Natural killer cell treated with Interleukin-12 subunit alpha and Interleukin-12 subunit beta and Interleukin-15 and Interleukin-18, amount 100 ng/mL, for 72 hours (primary cell): Measurements from ENCODE around the gene RSPH6A. TPM values are rescaled to one million over a fixed set of nuclear protein-coding genes. Genes with fewer than 3 reads are reported as not detected.
"Not testable (repeated sequence)": the region's sequence is repeated elsewhere in the genome, so short reads cannot be mapped to it uniquely, and the experiment has no call there.

ENCODE experiments used
- ATAC-seq, 2 donors: fragments of 150-1000 bp; cut with Tn5 transposase in 1 of 2; sonication (Bioruptor Pico), chemical (Tn5 transposase) in 1 of 2; 2 replicates each; pipeline ENCODE4 v1.10.0; 2021
- DNase-seq: peaks from one replicate; pipeline ENCODE4 v3.0.0; 2022; ENCODE audit warnings: low spot score
- H3K27ac Mint-ChIP-seq, 2 donors: 1 replicate in 1 of 2; 2 replicates in 1 of 2; pipeline ENCODE4 v1.8.0; 2022; ENCODE audit warnings: mixed read lengths in 2 of 2, mild to moderate bottlenecking in 1 of 2, moderate library complexity in 1 of 2
- H3K27me3 Mint-ChIP-seq, 2 donors: 1 replicate in 1 of 2; 2 replicates in 1 of 2; pipeline ENCODE4 v1.8.0; 2022; ENCODE audit warnings: mixed read lengths in 2 of 2
- H3K36me3 Mint-ChIP-seq: one replicate; pipeline ENCODE4 v1.8.0; 2022; ENCODE audit warnings: mixed read lengths
- H3K4me1 Mint-ChIP-seq, 2 donors: 1 replicate in 1 of 2; 2 replicates in 1 of 2; pipeline ENCODE4 v1.8.0; 2022; ENCODE audit warnings: low read depth in 2 of 2, mixed read lengths in 2 of 2, mild to moderate bottlenecking in 1 of 2
- H3K4me3 Mint-ChIP-seq: one replicate; pipeline ENCODE4 v1.8.0; 2022; ENCODE audit warnings: mixed read lengths
- H3K9me3 Mint-ChIP-seq: 2 replicates; pipeline ENCODE4 v1.8.0; 2022; ENCODE audit warnings: mixed read lengths
- total RNA-seq, 2 donors: library from RNA; stranded (reverse); gene quantifications; one replicate each; pipeline ENCODE4 v1.2.3, GENCODE V29; 2022

Gene RSPH6A
- total RNA-seq, 2 donors from 2014 or later: 0.38 to 0.98 TPM

GRCh38 chr19:45804140-45804958, 10.8 kb downstream of the RSPH6A start:
- H3K27me3 Mint-ChIP-seq: peaks cover 10 to 15% of the 10 kb centered on the region in 2 donors
- no peaks in the 10 kb centered on the region for H3K9me3 Mint-ChIP-seq
- H3K36me3 Mint-ChIP-seq: no peaks in the 10 kb centered on the region
- no peak overlapping the region for H3K4me3 Mint-ChIP-seq
- H3K4me1 Mint-ChIP-seq: peaks cover 1 to 4% of the 10 kb centered on the region in 2 donors
- DNase-seq: no peak
- ATAC-seq: no peak
- H3K27ac Mint-ChIP-seq: no peak overlapping the region

GRCh38 chr19:45801603-45802175, 13.4 kb downstream of the RSPH6A start:
- Mint-ChIP-seq H3K9me3 (no peaks in the 10 kb centered on the region), H3K27ac (no peak overlapping the region), H3K4me1 (peaks cover 0 to 7% of the 10 kb centered on the region in 2 donors), H3K4me3 (no peak overlapping the region), H3K27me3 (peaks cover 16 to 22% of the 10 kb centered on the region in 2 donors), H3K36me3 (no peaks in the 10 kb centered on the region)
- DNase-seq (no peak), ATAC-seq (peak in 1 of 2 donors; percentile 26)

GRCh38 chr19:45800070-45800553, 15.0 kb downstream of the RSPH6A start:
- Mint-ChIP-seq H3K9me3 (no peaks in the 10 kb centered on the region), H3K36me3 (no peaks in the 10 kb centered on the region), H3K27ac (no peak overlapping the region), H3K27me3 (peaks cover 15 to 17% of the 10 kb centered on the region in 2 donors), H3K4me1 (peaks cover 0 to 4% of the 10 kb centered on the region in 2 donors), H3K4me3 (no peak overlapping the region)
- no peak for ATAC-seq
- no peak for DNase-seq

GRCh38 chr19:45799541-45799940, 15.6 kb downstream of the RSPH6A start:
- not testable (repeated sequence) for H3K36me3 Mint-ChIP-seq, H3K27ac Mint-ChIP-seq, DNase-seq, H3K4me1 Mint-ChIP-seq, H3K9me3 Mint-ChIP-seq, ATAC-seq, H3K4me3 Mint-ChIP-seq
- H3K27me3 Mint-ChIP-seq: peaks cover 19 to 23% of the 10 kb centered on the region in 2 donors

- ATAC-seq: peak; percentile 69 to 70
- H3K27me3 Mint-ChIP-seq: peaks cover 19 to 25% of the 10 kb centered on the region in 2 donors
- no peak overlapping the region for H3K27ac Mint-ChIP-seq
- H3K4me1 Mint-ChIP-seq: peaks cover under 1 to 5% of the 10 kb centered on the region in 2 donors
- no peak for DNase-seq
- H3K36me3 Mint-ChIP-seq: no peaks in the 10 kb centered on the region
- no peaks in the 10 kb centered on the region for H3K9me3 Mint-ChIP-seq
- H3K4me3 Mint-ChIP-seq: no peak overlapping the region
Observed at GRCh38 chr19:45798995-45799517, 16.1 kb downstream of the RSPH6A start.

- DNase-seq (no peak), ATAC-seq (no peak)
- H3K4me3 Mint-ChIP-seq: peak overlapping the region; percentile 5
- no peak overlapping the region for H3K27ac Mint-ChIP-seq
- H3K9me3 Mint-ChIP-seq: no peaks in the 10 kb centered on the region
- H3K36me3 Mint-ChIP-seq: no peaks in the 10 kb centered on the region
- peaks cover 13 to 16% of the 10 kb centered on the region in 2 donors for H3K27me3 Mint-ChIP-seq
- peaks cover 33 to 34% of the 10 kb centered on the region in 2 donors for H3K4me1 Mint-ChIP-seq
Observed at GRCh38 chr19:45794627-45795026, 20.5 kb downstream of the RSPH6A start.

GRCh38 chr19:45793876-45794275, 21.2 kb downstream of the RSPH6A start:
- Mint-ChIP-seq H3K9me3 (no peaks in the 10 kb centered on the region), H3K36me3 (peaks cover 6% of the 10 kb centered on the region), H3K27me3 (peaks cover 11 to 12% of the 10 kb centered on the region in 2 donors), H3K4me3 (peak overlapping the region; percentile 82), H3K4me1 (peaks cover 34 to 37% of the 10 kb centered on the region in 2 donors), H3K27ac (peak overlapping the region in 1 of 2 donors; percentile 75)
- DNase-seq (no peak), ATAC-seq (no peak)

- DNase-seq (no peak), ATAC-seq (no peak)
- Mint-ChIP-seq H3K36me3 (peaks cover 9% of the 10 kb centered on the region), H3K9me3 (no peaks in the 10 kb centered on the region), H3K27me3 (peaks cover 9 to 11% of the 10 kb centered on the region in 2 donors), H3K27ac (peak overlapping the region; percentile 65 to 75), H3K4me1 (peaks cover 35 to 37% of the 10 kb centered on the region in 2 donors), H3K4me3 (peak overlapping the region; percentile 82)
Observed at GRCh38 chr19:45793178-45793564, 21.9 kb downstream of the RSPH6A start.

- H3K36me3 Mint-ChIP-seq: peaks cover 9% of the 10 kb centered on the region
- H3K4me3 Mint-ChIP-seq: peak within 1 kb of the TSS; percentile 93
- H3K4me1 Mint-ChIP-seq: peaks cover 37 to 38% of the 10 kb centered on the region in 2 donors
- peak within 1 kb of the TSS; percentile 65 to 75 for H3K27ac Mint-ChIP-seq
- peak; percentile 97 to 98 for ATAC-seq
- peak; percentile 100 for DNase-seq
- H3K27me3 Mint-ChIP-seq: peaks cover 8 to 9% of the 10 kb centered on the region in 2 donors
- H3K9me3 Mint-ChIP-seq: no peaks in the 10 kb centered on the region
Observed at GRCh38 chr19:45792470-45793177, 22.5 kb downstream of the RSPH6A start, which contains the start of gene DMWD. Gene DMWD, minus strand, starts transcription at chr19:45792845. Its CDS starts 89 bp downstream, at chr19:45792756.

- H3K4me3 Mint-ChIP-seq: peak overlapping the region; percentile 93
- no peak for ATAC-seq
- H3K36me3 Mint-ChIP-seq: peaks cover 9% of the 10 kb centered on the region
- H3K27ac Mint-ChIP-seq: peak overlapping the region; percentile 51 to 54
- no peak for DNase-seq
- H3K4me1 Mint-ChIP-seq: peaks cover 37 to 38% of the 10 kb centered on the region in 2 donors
- H3K27me3 Mint-ChIP-seq: peaks cover 8 to 9% of the 10 kb centered on the region in 2 donors
- H3K9me3 Mint-ChIP-seq: no peaks in the 10 kb centered on the region
Observed at GRCh38 chr19:45791744-45792469, 23.2 kb downstream of the RSPH6A start.

GRCh38 chr19:45790942-45791341, 24.2 kb downstream of the RSPH6A start:
- Mint-ChIP-seq H3K36me3 (peaks cover 9% of the 10 kb centered on the region), H3K4me3 (peak overlapping the region; percentile 93)

GRCh38 chr19:45789035-45789786, 25.9 kb downstream of the RSPH6A start:
- H3K27me3 Mint-ChIP-seq: peaks cover 0 to 2% of the 10 kb centered on the region in 2 donors
- H3K9me3 Mint-ChIP-seq: no peaks in the 10 kb centered on the region
- DNase-seq (no peak), ATAC-seq (no peak)
- peaks cover 37 to 40% of the 10 kb centered on the region in 2 donors for H3K4me1 Mint-ChIP-seq
- H3K36me3 Mint-ChIP-seq: peaks cover 9% of the 10 kb centered on the region
- no peak overlapping the region for H3K4me3 Mint-ChIP-seq
- no peak overlapping the region for H3K27ac Mint-ChIP-seq

More at GRCh38 chr19:45790942-45791341, 24.2 kb downstream of the RSPH6A start:
- H3K9me3 Mint-ChIP-seq: no peaks in the 10 kb centered on the region
- H3K4me1 Mint-ChIP-seq: peaks cover 37 to 40% of the 10 kb centered on the region in 2 donors
- no peak for DNase-seq
- peak in 1 of 2 donors; percentile 49 for ATAC-seq
- peaks cover 8 to 9% of the 10 kb centered on the region in 2 donors for H3K27me3 Mint-ChIP-seq
- H3K27ac Mint-ChIP-seq: peak overlapping the region; percentile 51 to 54
